GM21737 (cell line): Measurements from ENCODE around the gene ENOX1.

Experiments used
- ATAC-seq: cut with Tn5 transposase; IDR thresholded peaks from one replicate; pipeline ENCODE4 v1.9.1; 2021; ENCODE audit warnings: mild to moderate bottlenecking, moderate library complexity; ENCODE audit not compliant: unreplicated experiment

The ENOX1 gene

DNA sequence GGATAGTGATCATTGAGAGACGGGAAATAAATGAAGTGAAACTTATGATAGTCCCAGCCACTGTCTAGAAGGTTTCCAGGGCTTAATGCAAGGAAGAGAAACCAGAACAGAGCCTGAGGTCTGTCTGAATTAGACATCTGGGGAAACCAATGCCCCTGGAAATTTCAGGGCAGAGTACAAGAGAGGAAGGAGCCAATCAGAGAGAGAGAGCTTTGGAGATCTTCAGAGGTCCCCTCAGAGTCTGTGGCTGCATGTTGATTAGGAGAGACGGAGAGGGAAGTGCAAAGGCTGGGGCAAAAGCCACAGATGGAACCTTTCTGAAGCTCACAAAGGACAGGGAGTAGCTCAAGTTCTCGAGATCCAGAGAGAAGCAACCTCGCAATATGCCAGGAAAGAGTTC is 385.4 kb downstream of the ENOX1 start:
- ATAC-seq: no peak

DNA sequence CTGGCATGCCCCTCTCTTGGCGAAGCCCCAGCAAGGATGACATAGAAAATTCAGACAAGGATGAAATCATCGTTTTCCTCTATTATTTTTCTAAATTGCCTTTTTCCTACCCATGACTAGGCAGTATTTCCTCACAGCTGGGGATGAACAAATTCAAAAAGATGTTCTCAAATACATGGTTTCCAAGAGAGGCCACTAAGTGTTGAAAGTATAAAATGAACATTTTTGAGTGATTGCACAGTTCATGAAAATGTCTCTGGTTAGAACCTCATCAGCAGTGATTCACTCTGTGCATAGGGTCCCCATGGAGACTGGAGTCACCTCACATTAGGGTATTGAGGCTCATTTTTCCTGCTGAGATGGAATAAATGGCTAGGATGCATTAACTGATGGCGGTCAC is 389.7 kb downstream of the ENOX1 start:
- ATAC-seq: no peak

DNA sequence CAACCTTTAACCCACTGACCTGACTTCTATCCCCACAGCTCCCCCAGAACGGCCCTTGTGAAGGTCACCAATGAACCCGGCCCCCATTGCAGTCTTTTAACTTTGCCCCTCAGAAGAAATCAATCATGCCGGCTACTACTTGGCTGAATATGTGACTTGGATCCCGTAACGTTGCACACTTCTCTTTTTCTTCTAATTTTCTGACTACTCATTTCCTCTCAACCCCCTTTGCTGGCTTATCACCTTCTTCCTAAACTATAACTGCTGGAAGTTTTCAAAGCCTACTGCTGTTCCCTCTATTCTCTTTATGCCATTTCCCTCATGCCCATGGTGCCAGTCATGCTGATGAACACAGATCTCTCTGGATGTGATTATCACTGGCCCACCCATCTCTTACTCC is 395.7 kb downstream of the ENOX1 start:
- no peak for ATAC-seq

DNA sequence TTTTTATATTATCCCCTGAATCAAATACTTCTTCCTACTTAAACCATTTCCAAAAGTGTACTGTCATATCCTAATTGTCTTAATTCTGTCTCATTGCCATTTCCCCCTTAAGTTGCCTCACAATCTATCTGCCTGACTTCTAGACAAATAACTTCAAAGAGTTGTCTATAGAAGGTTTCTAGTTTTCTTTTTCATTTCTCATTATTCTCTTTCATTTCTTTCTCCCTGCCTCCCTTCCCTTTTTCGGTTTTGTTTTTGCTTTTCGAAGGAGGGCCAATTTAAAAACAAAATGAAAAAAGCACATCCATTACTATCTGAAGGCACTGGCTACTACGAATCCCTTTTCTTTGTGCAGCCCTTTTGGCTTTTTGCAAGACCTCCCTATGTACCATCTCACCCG is 396.2 kb downstream of the ENOX1 start:
- no peak for ATAC-seq

DNA sequence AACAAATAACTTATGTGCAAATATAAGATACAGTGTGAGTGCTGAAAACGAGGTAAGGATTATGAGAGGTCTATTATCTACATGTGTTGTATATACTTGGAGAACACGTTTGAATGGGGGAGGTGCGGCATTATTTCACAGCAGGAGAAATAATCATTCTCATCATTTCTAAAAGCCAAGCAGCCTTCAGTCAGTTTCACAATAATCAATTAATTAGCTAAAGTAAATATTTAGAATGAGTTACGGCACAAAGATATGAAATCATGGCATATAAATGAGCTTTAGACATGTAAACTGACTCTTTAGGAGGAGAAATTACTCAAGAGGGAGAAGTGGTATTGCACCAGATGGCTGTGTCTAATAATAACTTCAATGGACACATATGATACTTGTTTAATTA is 396.8 kb downstream of the ENOX1 start:
- ATAC-seq: no peak

DNA sequence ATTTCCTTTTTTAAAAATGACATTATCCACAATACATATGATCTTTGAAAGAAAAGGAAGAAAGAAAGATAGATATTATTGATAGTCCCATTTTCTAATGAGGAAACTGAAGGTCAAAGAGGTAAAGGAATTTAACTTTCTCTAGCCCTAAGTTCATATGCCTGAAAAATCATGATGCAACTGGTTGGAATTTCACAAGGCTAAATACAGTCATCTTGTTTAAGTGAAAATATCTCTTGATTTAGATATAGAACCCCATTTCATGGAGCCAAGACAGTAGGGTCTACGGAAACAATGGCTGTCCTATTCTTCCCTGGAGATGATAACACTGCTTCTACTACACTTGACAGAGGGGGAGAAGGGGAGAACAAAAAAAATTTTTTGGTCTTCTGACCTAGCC is 397.2 kb downstream of the ENOX1 start:
- ATAC-seq: no peak

DNA sequence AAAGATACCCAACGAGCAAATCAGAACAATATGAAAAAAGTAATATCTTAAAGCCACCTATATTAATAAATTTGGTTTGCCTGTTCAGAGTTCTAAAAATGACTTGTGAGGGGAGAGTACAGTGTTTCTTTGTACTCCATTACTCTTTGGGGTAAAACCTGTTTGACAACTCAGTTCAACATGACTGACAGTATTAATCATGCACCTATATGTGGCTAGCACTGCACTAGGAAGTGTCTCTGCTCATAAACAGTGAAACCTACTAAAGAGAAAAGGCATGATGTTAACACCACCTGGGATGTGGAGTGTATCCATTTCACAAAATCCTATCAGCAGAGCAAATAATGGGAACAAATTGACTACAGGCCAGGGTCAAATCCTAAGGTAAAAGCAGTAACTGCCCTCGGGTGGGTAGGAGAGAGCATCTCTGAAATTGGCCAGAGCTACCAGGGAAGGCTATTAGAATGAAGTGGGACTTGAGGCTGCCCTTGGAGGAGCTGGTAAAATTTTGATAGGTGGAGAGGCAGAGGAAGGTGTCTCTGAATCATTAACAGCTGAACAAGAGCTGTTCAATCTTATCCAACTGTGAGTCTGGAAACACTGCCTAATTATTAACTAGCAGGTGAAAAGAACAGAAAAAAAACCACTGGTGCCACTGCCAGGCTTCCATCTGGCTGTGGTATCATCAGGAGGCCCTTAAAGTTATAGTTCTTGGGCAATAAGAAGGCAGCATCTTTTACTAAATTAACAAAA is 398.3 kb downstream of the ENOX1 start:
- ATAC-seq: peak; percentile 58

DNA sequence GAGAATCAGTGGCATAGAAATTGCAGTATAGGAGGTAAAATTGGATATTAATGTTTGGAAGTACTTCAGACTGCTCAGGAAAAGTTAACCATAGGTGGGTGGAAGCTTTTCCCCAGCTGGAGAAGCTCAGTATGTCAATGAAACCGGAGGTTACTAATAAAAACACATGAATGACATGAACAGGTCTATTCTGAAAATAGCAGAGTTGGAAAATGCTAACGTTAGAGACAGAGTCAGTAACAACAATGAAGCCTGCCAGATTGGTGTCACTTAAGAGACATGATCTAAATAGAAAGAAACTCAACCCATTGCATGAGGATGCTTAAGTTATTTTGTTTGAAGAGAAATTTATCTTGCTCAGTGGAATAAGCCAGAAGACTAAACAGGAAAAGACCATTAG is 398.9 kb downstream of the ENOX1 start:
- no peak for ATAC-seq

DNA sequence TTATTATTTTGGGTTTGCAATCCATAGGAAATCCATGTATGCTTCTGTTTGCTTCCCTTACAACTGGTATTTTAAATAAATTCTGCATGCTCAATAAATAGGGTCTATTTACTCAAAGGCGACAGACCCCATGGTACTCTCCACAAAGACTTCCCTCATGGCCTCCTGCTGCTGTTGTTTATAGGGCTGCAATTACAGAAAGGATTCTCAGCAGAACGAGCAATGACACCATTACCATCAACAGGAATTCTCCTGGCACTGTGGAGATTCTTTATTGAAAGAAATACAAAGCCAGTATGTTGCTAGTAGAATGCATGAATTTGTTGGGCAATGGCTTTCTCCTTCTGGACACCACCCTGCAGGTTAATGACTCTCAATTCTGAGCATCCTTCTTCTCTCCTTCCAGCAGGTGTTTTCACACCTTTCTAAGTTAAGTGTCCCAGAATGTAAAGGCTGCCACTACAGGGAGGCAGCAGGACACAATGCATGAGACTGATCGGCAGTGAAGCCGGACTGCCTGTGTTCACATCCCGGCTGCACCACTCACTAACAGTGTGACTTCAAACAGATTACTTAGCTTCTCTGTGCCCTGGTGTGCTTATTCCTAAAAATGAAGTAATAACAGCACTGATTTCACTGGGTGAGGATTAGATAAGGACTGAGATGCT is 403.1 kb downstream of the ENOX1 start:
- no peak for ATAC-seq

DNA sequence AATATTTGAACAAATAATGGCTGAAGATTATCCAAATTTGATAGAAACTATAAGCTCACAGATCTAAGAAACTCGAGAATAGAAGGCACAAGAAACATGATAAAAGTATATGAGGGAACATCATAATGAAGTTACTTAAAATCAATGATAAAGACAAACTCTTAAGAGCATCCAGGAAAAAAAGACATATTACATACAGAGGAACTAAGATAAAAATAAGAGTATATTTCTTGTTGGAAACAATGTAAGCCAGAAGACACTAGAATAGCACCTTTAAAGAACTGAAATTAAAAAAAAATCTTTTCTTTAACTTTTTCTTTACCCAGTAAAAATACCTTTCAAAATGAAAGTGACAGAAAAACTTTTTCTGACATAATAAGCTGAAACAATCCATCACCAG is 407.0 kb downstream of the ENOX1 start:
- ATAC-seq: no peak

DNA sequence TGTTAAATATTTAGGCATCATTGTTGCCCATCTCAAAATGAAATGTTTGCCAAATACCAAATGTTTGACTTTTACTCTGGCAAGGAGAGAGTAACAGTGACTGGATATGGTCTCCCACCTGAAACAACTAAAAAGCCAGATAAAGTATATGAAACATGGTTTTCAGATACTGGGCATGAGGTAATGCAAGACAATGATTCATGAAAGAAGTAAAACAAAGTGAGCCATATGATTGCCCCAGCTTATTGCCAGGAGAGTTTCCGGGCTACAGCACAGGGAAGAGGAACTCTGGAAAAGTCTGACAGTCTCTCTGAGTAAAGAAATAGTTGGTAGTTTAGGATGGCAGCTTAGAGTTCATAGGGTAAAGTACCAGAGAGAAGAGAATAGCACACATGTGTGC is 408.8 kb downstream of the ENOX1 start:
- no peak for ATAC-seq

DNA sequence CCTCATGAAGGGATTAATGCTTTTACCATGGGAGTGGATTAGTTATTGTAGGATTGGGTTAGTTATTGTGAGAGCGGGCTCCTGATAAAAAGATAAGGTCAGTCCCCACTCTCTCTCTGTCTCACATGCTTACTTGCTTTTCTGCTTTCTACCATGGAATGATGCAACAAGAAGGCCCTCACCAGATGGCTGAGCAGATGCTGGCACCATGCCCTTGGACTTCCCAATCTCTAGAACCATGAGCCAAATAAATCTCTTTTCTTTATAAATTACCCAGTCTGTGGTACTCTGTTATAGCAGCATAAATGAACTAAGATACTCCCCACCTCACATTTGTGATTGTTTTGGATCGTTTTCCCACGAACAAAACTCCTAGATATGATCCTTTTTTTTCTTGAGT is 409.6 kb downstream of the ENOX1 start:
- no peak for ATAC-seq

DNA sequence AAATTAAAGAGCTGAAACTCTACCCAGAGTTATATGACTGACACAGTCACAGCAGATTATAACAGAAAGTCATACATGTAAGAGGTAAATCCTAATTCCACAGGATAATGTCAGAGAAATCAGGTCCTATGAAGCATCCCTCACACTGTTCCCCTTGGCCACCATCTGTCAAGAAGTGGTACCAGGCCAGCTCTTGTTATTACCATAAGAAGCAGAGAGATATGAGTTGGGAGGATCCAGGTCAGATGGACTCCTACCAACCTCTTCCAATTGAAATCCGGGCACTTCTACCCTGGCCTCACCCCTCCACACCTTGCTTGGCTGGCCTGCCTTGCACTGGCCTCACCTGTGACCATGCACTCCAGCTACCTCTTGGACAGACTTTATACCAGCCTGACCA is 410.2 kb downstream of the ENOX1 start:
- ATAC-seq: no peak

DNA sequence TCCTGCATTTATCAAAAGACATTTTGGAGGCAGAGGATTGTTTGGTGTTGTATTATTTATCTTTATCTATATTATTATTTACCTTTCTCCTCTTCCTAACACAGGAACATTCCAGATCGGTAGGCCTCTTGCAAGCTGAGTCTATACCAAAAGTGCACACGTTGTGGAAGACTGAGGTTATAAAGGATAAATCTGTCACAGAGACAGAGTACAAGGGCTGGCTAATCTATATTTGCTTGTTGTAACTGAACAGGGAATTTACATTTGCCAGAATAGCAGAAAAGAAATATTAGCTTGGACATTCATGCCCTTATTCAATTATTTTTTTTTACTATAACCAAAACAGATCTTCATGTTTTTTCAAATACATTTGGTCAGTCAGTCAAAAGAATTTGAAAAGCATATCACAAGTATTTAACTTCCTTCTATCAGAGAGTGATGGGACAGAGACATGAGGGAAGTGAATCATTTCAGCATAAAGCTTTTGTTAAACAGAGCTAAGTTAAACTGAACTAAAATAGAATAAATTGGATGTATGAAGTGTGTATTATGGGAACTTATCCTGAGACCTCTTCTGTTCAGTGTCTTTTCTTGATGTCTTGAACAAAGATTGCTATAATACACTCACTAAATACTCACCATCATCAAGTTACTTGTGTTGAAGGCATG is 410.8 kb downstream of the ENOX1 start:
- no peak for ATAC-seq

DNA sequence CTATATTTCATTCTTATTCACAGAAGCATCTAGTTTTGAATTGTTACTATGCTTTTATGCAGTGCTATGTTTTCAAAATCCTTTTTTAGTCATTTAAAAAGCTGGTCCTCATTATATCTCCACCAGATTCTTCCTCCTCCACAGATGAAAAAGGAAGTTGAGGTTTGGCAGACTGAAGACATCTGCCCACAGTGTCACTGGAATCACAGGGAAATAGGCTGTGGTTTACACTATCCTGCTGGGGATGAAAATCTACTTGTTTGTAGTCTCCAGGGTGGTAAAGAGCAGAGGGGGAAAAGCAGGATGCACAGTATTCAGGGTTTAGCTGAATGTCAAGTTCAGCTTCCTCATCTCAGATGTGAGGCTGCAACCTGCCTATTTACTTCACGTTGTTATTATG is 412.2 kb downstream of the ENOX1 start:
- no peak for ATAC-seq

DNA sequence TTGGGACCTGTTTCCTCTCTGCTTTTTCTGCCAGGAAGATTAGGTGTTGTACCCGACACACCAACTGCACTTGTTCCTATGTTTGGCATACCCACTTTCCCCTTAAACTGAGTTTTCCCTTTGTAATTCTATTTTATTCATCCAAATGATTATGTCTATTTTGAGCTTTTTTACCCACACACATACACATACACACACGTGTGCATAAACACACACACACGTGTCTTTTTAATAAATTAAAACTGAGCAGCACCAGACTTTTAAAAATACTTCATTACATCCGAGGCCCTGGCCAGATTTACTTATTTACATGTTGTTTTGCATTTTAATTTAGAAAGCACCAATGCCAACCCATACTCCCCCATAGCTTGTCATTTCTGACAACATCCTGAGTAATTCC is 413.4 kb downstream of the ENOX1 start:
- no peak for ATAC-seq

DNA sequence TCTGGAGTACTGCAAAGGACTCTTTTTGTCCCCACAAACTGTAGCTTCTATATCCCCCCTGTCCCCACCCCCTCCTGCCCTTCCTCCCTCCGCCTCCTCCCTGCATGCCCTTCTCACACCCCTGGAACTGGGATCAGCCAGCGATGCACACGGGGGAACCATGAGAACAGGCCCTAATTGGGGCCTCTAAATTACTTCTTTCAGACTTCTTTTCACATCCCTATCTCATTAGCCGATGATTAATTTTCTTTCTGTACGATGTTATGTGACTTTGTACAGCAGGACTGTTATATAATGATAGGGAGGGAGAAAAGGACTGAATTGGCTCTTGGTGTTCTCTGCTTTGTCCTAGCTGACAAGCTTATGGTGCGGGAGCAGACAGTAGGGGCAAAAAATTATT is 415.9 kb downstream of the ENOX1 start:
- ATAC-seq: no peak

DNA sequence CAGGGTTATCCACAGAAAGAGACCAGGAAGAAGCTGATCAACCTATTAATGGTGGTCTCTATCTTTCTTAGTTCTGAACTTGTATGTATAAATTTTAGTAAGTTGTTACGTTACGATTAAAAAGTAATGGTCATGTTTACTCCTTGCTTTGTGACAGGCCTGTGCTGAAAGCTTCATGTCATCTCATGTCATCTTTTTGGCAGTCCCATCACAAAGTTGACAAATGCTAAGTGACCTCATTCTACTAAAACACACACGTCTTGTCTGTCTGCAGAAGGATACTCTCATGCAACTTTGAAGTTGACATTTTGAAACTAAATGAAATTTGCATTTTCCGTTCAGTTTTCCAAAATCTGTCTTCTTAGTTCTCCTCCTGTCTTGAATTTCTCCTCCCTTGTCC is 417.5 kb downstream of the ENOX1 start:
- no peak for ATAC-seq

DNA sequence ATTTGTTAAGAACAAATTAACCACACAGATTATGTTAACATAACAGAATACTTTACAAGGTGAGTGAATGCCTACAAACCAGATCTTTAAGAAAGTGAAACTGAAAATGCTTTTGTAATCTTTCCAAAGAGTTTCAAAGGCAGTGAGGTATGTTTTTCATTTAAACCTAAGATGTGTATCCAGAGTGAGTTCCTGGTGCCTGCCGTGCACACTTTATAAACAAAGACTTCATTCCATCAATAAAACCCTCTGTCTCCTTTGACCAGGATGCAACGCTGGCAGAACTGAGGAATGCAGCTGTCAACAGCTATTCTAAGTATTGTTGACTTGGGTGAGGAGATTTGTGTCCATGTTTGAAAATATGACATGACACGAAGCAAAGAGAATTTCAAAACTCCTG is 418.8 kb downstream of the ENOX1 start:
- no peak for ATAC-seq

DNA sequence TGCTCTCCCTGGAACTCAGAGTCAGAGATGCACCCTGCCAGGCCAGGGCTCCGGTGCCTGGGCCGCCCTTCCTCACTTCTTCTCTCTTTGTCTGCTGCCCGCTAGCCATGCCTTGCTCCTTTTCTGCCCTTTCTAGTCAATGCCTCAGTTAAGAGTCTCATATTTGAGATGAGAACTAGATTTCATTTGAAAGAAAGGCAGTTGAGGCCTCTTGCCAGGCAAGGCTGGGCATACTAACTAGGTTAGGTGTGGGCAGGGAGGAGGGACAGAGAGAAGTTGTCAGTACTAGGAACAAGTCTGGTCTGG is 421.8 kb downstream of the ENOX1 start:
- ATAC-seq: no peak

DNA sequence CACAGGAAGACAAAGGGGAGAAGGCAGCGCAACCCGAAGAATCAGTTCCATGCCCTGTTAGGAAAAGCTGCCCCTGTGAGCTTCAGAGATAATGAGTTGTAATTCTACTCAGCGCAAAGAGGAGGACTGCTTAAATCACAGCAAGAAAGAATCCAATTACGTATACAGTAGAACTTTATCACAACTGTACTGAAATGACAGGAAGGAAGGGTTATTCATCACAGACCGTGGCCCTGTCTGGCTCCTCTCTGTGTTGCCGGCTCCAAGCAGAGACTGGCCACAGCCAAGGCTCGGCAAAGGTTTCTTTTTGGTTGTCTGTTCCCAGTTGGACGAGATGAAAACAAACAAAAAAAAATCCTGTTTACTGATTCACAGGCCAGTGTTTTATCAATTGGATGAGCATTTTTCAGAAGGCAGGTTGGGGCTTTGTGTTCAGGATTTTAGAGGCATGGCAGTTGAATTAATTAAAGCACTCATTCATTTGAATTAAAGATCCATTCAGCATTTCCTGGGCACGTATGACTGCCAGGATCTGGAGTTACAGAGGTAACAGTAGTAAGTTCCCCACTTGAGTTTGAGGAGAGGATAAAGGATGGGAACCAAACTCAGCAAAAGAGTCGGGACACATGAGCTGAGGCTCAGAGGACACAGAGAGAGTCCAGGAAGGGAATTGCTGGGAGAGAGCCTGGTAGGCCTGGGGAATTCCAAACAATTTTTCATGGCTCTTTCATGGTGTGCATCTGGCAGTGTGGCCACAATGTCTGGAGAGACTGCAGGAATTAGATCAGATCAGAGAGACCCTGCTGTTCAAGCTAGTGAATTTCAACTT is 422.3 kb downstream of the ENOX1 start:
- ATAC-seq: no peak
